ENCODE measurements around the gene PVALEF.

The PVALEF gene

DNA sequence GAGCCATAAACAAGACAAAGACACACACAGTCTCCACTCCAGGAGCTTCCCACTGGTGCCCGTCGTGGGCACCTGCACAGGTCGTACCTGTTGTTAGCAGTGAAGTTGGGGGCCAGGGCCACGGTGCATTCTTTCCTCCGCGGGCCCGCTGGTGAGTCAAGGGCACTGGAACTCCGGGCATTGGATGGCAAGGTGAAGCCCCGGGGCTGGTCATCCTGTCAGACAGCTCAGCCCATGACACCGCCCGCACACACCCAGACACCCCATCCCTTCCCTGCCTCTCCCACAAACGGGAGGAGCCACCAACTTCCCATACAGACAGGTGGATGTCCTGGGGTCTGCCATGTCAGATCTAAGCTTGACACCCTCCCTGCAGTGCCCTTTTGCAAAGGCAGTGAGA, 41.4 kb downstream of the PVALEF start:
- no peak for DNase-seq (ENCODE audit: insufficient read length, low spot score)
- TF ChIP-seq SPI1 (IDR thresholded peaks at IDR 0.05; ENCODE audit: low read depth, low read length), result no peak
- TF ChIP-seq POLR2AphosphoS5 (IDR thresholded peaks at IDR 0.05; ENCODE audit: low read depth, low read length), result no peak
- TF ChIP-seq PAX5 (IDR thresholded peaks at IDR 0.05; ENCODE audit: insufficient read depth, low read length, severe bottlenecking), result no peak
- TF ChIP-seq POLR2A (IDR thresholded peaks at IDR 0.05; ENCODE audit: low read depth, low read length), result no peak
- TF ChIP-seq TAF1 (IDR thresholded peaks at IDR 0.05; ENCODE audit: low read depth, low read length), result no peak
- no peak for TF ChIP-seq POU2F2 (IDR thresholded peaks at IDR 0.05; ENCODE audit: low read depth, low read length)
- FAIRE-seq, result no peak

DNA sequence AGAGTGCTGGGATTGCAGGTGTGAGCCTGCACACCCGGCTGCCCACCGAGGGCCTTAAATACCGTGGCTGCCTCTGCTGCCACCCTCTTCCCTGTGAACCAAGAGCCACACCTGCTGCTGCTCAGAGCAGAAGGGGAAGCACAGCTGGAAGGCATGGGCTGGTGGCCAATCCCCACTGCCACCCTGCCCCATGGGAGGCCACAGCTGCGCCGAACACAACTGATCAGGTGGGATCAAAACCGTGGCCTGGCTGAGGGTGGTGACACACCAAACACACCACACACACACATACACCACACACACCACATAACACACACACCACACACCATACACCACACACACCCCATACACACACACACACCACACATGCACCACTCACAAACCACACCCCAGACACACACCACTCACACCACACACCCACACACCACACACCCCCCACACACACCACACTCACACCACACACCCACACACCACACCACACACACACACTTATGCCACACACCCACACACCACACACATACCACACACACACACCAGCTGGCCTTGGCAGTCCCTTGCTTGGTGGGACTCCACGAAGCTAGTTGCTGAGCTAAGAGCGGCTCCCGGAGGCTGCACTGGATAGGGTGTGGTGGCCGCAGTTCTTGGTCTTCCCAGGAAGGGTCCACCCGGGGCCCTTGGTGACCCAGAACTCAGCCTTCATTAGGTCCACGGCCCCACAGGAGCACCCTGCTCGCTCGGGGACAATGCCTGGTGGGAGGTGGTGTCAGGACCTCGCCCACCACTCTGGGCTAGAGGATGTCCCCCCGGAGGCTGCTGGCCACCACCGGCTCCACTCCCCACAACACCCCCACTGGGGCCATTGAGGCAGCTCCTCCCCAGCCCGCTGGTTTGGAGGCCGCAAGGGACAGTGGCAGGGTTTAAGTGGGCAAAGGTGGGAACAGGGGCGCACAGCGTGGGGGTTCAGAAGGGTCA, 42.6 kb downstream of the PVALEF start:
- DNase-seq (ENCODE audit: insufficient read length, low spot score), result no peak
- TF ChIP-seq TAF1 (IDR thresholded peaks at IDR 0.05; ENCODE audit: low read depth, low read length), result no peak
- no peak for TF ChIP-seq POLR2AphosphoS5 (IDR thresholded peaks at IDR 0.05; ENCODE audit: low read depth, low read length)
- FAIRE-seq, result peak; percentile 80

DNA sequence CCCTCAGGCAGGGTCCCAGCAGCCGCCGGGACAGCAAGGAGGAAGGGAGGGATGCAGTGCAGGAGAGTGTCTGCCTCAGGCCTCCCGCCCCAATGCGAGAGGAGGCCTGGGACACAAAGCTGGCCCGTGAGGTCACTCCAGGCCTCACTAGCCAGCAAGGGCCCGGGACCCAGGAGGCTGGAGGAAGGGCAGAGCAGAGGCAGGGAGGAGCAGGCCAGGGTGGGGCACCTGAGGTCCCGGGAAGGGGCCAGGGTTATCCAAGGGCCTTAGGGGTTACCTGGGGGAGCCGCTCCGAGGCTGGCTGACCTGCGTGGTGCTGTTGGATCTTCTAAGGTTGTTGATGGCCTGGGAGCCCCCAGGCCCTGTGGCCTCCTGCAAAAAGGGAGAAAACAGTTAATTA, 43.3 kb downstream of the PVALEF start:
- no peak for FAIRE-seq
- no peak for DNase-seq (ENCODE audit: insufficient read length, low spot score)
- TF ChIP-seq TAF1 (IDR thresholded peaks at IDR 0.05; ENCODE audit: low read depth, low read length) (no peak), POU2F2 (IDR thresholded peaks at IDR 0.05; ENCODE audit: low read depth, low read length) (no peak), POLR2AphosphoS5 (IDR thresholded peaks at IDR 0.05; ENCODE audit: low read depth, low read length) (no peak), SPI1 (IDR thresholded peaks at IDR 0.05; ENCODE audit: low read depth, low read length) (no peak), PAX5 (IDR thresholded peaks at IDR 0.05; ENCODE audit: insufficient read depth, low read length, severe bottlenecking) (no peak), POLR2A (IDR thresholded peaks at IDR 0.05; ENCODE audit: low read depth, low read length) (no peak)

DNA sequence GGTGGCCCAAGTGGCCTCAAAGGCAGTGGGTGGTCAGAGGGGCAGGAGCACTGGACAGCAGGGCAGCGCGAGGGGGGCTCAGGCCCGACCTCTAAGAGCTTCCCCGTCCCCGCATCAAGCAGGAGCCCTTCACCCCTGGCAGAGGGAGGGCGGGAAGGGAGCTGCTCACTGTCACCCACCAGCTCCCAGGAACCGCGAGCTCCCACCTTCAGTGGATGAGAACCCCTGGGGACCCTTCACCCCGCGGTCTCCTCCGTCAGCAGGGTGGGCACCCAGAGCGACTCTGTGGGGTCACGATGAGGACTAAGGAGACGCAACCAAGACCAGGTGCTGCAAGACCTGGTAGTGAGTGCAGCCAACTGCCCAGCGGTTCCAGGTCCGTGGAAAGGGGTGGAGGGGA, 43.8 kb downstream of the PVALEF start:
- TF ChIP-seq POLR2A (IDR thresholded peaks at IDR 0.05; ENCODE audit: low read depth, low read length), result no peak
- TF ChIP-seq POU2F2 (IDR thresholded peaks at IDR 0.05; ENCODE audit: low read depth, low read length), result no peak
- TF ChIP-seq POLR2AphosphoS5 (IDR thresholded peaks at IDR 0.05; ENCODE audit: low read depth, low read length), result no peak
- no peak for TF ChIP-seq TAF1 (IDR thresholded peaks at IDR 0.05; ENCODE audit: low read depth, low read length)
- TF ChIP-seq SPI1 (IDR thresholded peaks at IDR 0.05; ENCODE audit: low read depth, low read length), result no peak
- no peak for TF ChIP-seq PAX5 (IDR thresholded peaks at IDR 0.05; ENCODE audit: insufficient read depth, low read length, severe bottlenecking)
- no peak for FAIRE-seq
- no peak for DNase-seq (ENCODE audit: insufficient read length, low spot score)

DNA sequence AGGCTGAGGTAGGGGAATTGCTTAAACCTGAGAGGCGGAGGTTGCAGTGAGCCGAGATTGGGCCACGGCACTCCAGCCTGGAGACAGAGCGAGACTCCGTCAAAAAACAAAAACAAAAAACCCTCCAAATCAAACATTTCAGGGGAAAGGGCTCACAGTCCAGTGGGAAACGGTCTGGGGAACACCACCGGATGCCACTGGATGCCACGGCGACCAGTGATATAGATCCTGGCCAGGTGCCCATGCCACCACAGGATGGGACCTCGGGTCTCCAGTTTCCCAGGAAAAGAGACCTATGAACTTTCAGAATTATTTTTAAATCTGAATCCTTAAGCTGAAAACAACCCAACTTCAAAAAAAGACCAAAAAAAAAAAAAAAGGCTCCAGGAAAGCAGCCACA, 45.2 kb downstream of the PVALEF start:
- no peak for FAIRE-seq
- TF ChIP-seq SPI1 (IDR thresholded peaks at IDR 0.05; ENCODE audit: low read depth, low read length) (no peak), POLR2A (IDR thresholded peaks at IDR 0.05; ENCODE audit: low read depth, low read length) (no peak), POU2F2 (IDR thresholded peaks at IDR 0.05; ENCODE audit: low read depth, low read length) (no peak), TAF1 (IDR thresholded peaks at IDR 0.05; ENCODE audit: low read depth, low read length) (no peak), POLR2AphosphoS5 (IDR thresholded peaks at IDR 0.05; ENCODE audit: low read depth, low read length) (no peak), PAX5 (IDR thresholded peaks at IDR 0.05; ENCODE audit: insufficient read depth, low read length, severe bottlenecking) (no peak)
- DNase-seq (ENCODE audit: insufficient read length, low spot score), result no peak

DNA sequence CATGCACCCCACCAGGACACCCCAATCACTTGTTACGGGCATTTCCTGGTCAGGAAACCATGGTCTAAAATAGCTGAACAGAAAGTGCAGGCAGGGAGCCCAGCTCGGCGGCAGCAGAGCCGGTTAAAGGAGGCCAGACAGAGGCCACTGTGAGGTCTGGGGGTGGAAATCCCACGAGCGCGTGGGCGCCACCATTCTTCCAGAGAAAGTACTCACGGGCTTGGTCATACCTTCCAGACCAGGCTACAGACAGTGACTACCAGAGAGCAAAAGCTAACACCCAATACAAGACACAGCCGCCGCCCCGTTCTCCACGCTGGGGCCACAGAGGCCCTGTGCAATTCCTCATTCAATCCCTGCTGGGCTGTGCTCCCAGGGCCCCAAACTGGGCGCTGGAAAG, 45.6 kb downstream of the PVALEF start:
- TF ChIP-seq POU2F2 (IDR thresholded peaks at IDR 0.05; ENCODE audit: low read depth, low read length) (no peak), SPI1 (IDR thresholded peaks at IDR 0.05; ENCODE audit: low read depth, low read length) (no peak), PAX5 (IDR thresholded peaks at IDR 0.05; ENCODE audit: insufficient read depth, low read length, severe bottlenecking) (no peak), POLR2A (IDR thresholded peaks at IDR 0.05; ENCODE audit: low read depth, low read length) (no peak)
- FAIRE-seq (no peak), DNase-seq (ENCODE audit: insufficient read length, low spot score) (no peak)

DNA sequence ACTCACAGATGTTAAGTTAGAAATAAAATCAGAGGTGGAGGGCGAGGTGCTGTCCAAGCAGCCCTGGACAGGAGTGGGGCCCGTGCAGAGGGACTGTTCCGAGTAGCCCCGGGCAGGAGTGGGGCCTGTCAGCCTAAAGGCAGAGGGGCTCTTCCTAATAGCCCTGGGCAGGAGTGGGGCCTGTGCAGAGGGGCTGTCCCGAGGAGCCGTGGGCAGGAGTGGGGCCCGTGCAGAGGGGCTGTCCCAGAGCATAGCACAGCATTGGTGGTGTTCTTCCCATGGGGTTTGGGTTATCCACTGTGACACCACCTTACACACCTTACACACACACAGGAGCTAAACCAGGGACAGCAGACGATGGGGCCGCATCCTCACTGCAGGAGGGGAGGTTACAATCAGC, 47.1 kb downstream of the PVALEF start:
- DNase-seq (ENCODE audit: insufficient read length, low spot score) (no peak), FAIRE-seq (peak; percentile 81)
- no peak for TF ChIP-seq POU2F2 (IDR thresholded peaks at IDR 0.05; ENCODE audit: low read depth, low read length)
- no peak for TF ChIP-seq PAX5 (IDR thresholded peaks at IDR 0.05; ENCODE audit: insufficient read depth, low read length, severe bottlenecking)
- TF ChIP-seq POLR2A (IDR thresholded peaks at IDR 0.05; ENCODE audit: low read depth, low read length), result no peak
- no peak for TF ChIP-seq POLR2AphosphoS5 (IDR thresholded peaks at IDR 0.05; ENCODE audit: low read depth, low read length)
- no peak for TF ChIP-seq TAF1 (IDR thresholded peaks at IDR 0.05; ENCODE audit: low read depth, low read length)
- TF ChIP-seq SPI1 (IDR thresholded peaks at IDR 0.05; ENCODE audit: low read depth, low read length), result no peak

DNA sequence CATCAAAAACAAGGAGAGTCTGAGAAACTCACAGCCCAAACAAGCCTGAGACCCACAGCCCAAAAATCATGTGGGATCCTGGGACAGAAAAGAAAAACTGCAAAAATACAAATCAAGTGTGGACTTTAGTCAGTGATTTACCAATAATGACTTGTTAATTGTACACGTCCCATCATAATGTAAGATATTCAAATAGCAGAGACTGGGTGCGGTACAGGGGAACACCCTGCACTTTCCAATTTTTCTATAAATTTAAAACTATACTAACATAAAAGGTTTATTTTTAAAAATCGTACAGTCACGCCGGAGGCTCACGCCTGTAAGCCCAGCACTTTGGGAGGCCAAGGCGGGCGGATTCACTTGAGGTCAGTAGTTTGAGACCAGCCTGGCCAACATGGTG, 48.7 kb downstream of the PVALEF start:
- FAIRE-seq, result no peak
- TF ChIP-seq POLR2AphosphoS5 (IDR thresholded peaks at IDR 0.05; ENCODE audit: low read depth, low read length), result no peak
- TF ChIP-seq SPI1 (IDR thresholded peaks at IDR 0.05; ENCODE audit: low read depth, low read length), result no peak
- no peak for TF ChIP-seq TAF1 (IDR thresholded peaks at IDR 0.05; ENCODE audit: low read depth, low read length)
- no peak for TF ChIP-seq POLR2A (IDR thresholded peaks at IDR 0.05; ENCODE audit: low read depth, low read length)
- TF ChIP-seq POU2F2 (IDR thresholded peaks at IDR 0.05; ENCODE audit: low read depth, low read length), result no peak
- no peak for TF ChIP-seq PAX5 (IDR thresholded peaks at IDR 0.05; ENCODE audit: insufficient read depth, low read length, severe bottlenecking)

DNA sequence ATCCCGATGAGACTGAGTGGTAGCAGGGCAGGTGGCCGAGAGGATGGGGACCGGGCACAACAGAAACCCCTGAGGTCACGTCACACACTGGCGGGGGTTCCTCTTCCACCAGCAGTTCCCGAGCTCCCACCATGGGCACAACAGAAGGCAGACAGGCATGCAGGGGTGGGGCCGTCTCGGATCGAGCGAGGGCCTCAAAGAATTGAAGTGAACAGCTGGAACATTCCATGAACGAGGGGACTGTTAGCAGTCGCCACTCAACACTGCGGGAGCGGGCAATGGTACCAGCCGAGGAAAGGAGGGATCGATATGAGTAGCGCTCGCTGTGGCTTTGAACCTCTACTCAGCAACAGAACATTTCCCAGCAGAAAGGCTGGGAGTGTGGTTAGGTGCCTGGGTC, 52.2 kb downstream of the PVALEF start:
- no peak for FAIRE-seq
- TF ChIP-seq PAX5 (IDR thresholded peaks at IDR 0.05; ENCODE audit: insufficient read depth, low read length, severe bottlenecking) (no peak), SPI1 (IDR thresholded peaks at IDR 0.05; ENCODE audit: low read depth, low read length) (no peak), POLR2AphosphoS5 (IDR thresholded peaks at IDR 0.05; ENCODE audit: low read depth, low read length) (no peak), POU2F2 (IDR thresholded peaks at IDR 0.05; ENCODE audit: low read depth, low read length) (no peak), TAF1 (IDR thresholded peaks at IDR 0.05; ENCODE audit: low read depth, low read length) (no peak), POLR2A (IDR thresholded peaks at IDR 0.05; ENCODE audit: low read depth, low read length) (no peak)
- no peak for DNase-seq (ENCODE audit: insufficient read length, low spot score)

More for the DNA sequence above, 48.7 kb downstream of the PVALEF start:
- DNase-seq (ENCODE audit: insufficient read length, low spot score), result no peak

Measured in GM12891 (cell line).